GM18505 (cell line): Measurements from ENCODE around the gene CIAO3.

Experiments
- ATAC-seq: cut with Tn5 transposase; IDR thresholded peaks from one replicate; pipeline ENCODE4 v1.9.1; 2021; ENCODE audit not compliant: unreplicated experiment
- POLR2A ChIP-seq: IDR thresholded peaks from 4 replicates; pipeline ENCODE4 v1.6.1; 2011; ENCODE audit warnings: borderline replicate concordance; ENCODE audit not compliant: insufficient read depth, insufficient read length; ENCODE audit errors: extremely low read depth

The CIAO3 gene

GRCh38 chr16:732936-733335 lies 7.9 kb downstream of the CIAO3 start:
- no peak for ATAC-seq
- TF ChIP-seq POLR2A = no peak

- TF ChIP-seq POLR2A = no peak
- ATAC-seq = no peak
Observed at GRCh38 chr16:732332-732731, 8.5 kb downstream of the CIAO3 start.

GRCh38 chr16:730666-731509 lies 9.9 kb downstream of the CIAO3 start:
- no peak for TF ChIP-seq POLR2A
- no peak for ATAC-seq

- ATAC-seq = no peak
- no peak for TF ChIP-seq POLR2A
Observed at GRCh38 chr16:729768-730665, 10.8 kb downstream of the CIAO3 start.

GRCh38 chr16:728890-729744 lies 11.7 kb downstream of the CIAO3 start:
- TF ChIP-seq POLR2A = no peak

GRCh38 chr16:728131-728889 lies 12.5 kb downstream of the CIAO3 start:
- peak; percentile 17 for TF ChIP-seq POLR2A
- no peak for ATAC-seq

More at GRCh38 chr16:728890-729744, 11.7 kb downstream of the CIAO3 start:
- ATAC-seq = no peak

GRCh38 chr16:727291-727977 lies 13.4 kb downstream of the CIAO3 start:
- no peak for ATAC-seq
- TF ChIP-seq POLR2A = no peak

GRCh38 chr16:726438-727290 lies 14.1 kb downstream of the CIAO3 start, which contains the start of the genes CCDC78 and HAGHL:
Gene CCDC78, minus strand, starts transcription at chr16:726443. Its CDS starts 76 bp downstream, at chr16:726367.
Gene HAGHL, plus strand, starts transcription at chr16:727106. Its CDS starts 404 bp downstream, at chr16:727510.
- ATAC-seq = no peak

GRCh38 chr16:726188-726437 lies 14.7 kb downstream of the CIAO3 start:
- TF ChIP-seq POLR2A = no peak
- ATAC-seq = no peak

More at GRCh38 chr16:726438-727290, 14.1 kb downstream of the CIAO3 start, which contains the start of the genes CCDC78 and HAGHL:
- TF ChIP-seq POLR2A = peak; percentile 22

GRCh38 chr16:725463-726187 lies 15.2 kb downstream of the CIAO3 start:
- no peak for ATAC-seq
- no peak for TF ChIP-seq POLR2A
